Stimulated activated CD4-positive, alpha-beta T cell treated with anti-CD3 and anti-CD28 coated beads, Interleukin-15, amount 100 ng/mL, for 1 hour (primary cell): ENCODE results near the gene CSNK2A1.
A peak's percentile ranks its signal among the peaks of the same experiment; 100 is the strongest.
"Not testable (repeated sequence)": the region's sequence is repeated elsewhere in the genome, so short reads cannot be mapped to it uniquely, and the experiment has no call there.

Source experiments
- DNase-seq, 2 donors: peaks; one replicate each; pipeline ENCODE4 v3.0.0-alpha.2; 2020; ENCODE audit warnings: low read depth in 1 of 2, low spot score in 1 of 2

Gene CSNK2A1

DNA sequence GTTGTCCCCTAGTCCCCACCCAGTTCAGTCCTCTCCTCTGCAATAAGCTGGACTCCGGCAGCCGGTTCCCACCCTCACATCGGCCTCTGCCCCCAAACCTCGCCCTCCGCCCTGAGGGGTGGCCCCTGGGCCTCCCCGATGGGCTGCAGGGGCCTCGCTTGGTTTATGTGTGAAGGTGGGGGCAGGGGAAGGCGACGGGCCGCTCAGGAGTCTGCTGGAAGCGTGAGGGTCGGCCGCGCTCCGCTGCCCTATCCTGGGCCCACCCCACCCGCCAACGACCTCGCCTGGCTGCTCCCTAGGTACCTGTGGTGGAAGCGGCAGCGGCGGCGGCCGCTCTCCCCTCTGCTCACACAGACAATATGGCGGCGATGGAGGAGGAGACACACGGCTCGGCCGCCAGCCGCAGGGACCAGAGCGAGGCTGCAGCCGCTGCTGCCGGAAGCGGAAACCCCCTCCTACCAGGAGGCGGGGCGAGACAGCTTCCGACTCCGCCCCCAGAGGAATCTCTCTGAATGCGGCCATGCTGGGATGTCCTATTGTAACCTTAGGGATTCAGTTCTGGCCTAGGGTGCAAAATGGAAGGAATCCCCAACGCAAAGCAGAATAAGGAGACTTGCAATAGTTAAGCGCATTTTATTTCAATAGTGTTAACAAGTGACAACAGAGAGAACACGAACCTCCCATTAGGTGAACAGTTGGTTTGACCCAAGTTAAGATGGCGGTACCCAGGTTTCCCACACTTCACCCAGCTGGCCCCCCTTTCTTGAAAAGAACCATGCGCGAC lies at the start of gene CSNK2A1:
TSS of gene CSNK2A1 (minus strand) at position 422 of the 784 bp plus-strand sequence. CDS start 35,239 bp downstream, outside the sequence.
- peak; percentile 95 for DNase-seq

DNA sequence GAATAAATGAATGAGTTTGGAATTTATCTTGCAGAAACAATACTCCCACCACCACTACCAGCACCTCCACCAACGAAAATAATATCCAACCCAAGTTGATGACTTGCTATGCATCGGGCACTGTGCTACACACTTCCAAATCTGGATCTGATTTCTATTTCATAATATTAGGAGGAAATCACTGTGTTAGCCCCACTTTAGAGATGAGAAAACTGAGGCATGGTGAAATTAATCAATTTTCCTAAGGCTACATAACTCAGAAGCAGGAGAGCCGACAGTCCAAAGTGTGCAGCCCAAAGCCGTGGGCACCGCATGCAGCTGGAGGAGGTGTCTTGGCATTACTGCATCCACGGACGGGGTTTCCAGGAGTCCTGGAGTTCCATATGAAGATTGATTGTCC lies 48.9 kb upstream of the CSNK2A1 start:
- DNase-seq: no peak

DNA sequence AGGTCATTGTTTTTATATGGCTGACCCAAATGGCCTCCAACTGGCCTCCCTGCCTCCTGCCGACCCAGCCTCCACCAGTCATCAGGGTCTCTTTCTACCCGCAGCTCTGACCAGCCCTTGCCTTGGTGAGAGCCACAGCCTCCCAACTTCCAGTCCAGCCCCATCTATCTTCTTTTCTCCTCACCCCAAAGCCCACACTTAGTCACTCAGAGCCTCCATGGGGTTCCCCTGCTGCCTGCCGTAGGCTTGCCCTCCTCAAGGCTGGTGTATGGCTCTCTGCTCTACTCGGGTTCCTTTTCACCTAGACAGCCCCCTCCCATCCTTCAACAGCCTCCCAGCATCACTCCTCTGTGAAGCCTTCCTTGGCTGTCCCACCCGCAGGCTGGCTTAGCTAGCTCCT lies 48.4 kb upstream of the CSNK2A1 start:
- DNase-seq: no peak

DNA sequence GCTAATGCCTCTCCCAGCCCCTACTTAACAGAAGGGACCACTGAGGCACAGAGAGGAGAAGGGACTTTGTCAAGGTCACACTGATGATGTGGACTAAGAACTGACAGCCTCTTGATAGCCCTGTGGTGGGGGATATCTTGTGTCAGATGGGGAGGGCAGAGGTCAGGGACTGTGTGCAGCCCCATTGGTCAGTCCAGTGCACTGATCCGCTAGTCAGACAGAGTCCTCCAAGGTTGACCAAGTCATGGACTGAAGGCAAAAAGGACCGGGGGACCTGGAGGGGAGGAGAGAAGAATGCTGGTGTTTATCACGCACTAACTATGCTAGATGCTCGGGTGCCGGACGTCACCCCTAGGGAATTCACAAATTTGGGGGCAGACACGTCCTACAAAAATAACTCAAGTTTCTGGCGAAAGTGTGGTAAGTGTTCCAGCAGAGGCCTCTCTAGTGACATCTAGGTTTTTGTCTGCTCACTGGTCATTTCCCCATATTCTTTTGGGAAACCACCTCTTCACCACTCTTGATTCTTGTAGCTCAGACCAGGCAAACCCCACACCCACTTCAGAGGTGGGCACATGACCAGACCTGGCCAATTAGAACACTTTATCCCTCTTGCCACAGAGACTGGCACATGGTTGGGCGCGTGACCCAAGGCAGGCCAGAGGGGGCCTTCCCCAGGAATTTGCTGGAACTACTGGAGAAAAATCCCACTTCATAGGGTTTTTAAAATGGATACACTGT lies 45.5 kb upstream of the CSNK2A1 start:
- DNase-seq: no peak

DNA sequence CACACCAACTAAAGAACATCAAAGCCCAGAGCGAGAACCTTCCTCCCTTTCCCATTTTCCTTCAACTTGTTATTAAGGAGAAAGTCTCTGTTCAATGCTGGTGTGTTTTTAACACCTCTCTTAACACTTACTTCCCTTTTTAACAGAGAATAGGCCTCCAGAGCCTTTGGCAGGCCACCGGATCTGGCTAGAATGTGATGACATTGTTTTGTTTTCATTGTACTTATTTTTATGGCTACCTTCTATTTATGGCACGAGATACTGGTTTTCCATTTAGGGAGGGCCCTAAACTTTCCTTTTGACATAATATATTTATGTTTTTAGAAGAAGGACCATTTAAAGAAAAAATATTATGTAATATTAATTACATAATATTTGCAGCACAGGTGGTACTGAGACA lies 44.9 kb upstream of the CSNK2A1 start:
- DNase-seq: no peak

DNA sequence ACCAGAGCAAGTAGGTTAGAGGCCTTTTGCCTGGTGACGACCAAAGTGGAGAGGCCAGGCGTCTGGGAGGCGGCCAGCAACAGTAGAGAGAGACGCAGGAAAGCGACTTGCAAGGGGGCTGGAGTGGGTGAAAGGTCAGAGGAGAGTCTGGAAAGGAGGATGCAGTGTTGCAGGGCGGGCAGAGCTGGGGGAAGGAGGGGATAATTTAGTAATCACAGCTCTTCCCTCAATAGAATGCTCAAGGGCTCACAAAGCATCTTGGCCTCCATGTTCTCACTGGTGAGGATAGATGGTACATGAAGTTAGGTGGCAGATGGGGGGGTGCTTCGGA lies 41.3 kb upstream of the CSNK2A1 start:
- no peak for DNase-seq

DNA sequence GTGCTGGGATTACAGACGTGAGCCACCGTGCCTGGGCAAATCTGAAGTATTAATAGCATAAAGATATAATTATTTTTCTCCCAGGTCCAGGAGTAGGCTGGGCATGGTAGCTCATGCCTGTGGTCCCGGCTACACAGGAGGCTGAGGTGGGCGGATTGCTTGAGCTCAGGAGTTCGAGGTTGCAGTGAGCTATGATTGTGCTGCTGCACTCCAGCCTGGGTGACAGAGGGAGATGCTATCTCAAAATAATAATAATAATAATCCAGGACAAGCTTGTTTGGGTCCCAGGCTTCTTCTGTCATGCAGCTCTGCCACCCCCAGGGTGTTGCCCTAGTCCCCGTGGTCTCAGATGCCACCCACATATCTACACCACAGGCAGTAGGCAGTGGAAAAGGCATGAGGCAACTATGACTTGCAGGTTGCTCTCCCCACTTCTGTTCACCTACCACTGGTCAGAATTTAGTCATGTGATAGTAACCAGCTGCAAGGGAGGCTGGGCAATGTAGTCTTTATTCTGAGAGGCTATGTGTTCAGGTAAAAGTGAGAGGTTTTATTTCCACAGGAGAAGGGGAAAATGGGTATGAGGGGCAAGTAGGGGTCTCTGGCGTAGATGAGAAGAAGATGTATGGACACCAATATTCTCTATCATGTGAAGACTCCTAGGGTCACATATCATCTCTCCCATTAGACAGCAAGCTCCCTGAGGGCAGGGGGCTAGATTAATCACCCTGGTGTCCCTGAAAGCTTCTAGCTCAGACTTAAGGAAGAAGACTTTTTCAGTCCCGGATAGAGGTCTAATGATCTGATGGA lies 40.8 kb upstream of the CSNK2A1 start:
- no peak for DNase-seq

DNA sequence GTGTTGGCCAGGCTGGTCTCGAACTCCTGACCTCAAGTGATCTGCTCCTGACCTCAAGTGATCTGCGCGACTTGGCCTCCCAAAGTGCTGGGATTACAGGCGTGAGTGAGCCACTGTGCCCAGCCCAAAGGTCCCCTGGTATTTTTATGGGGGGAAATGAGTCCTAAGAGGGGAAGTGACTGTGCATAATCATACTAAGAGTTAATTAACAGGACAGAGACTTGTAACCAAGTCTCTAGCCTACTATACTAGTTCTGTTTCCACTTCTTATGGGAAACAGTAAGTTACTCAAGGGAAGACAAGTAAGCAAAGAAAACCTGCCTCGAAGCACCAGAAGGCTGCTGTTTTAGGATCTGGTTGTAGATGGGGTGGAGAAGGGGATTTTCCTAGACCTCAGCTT lies 38.6 kb upstream of the CSNK2A1 start:
- no peak for DNase-seq

DNA sequence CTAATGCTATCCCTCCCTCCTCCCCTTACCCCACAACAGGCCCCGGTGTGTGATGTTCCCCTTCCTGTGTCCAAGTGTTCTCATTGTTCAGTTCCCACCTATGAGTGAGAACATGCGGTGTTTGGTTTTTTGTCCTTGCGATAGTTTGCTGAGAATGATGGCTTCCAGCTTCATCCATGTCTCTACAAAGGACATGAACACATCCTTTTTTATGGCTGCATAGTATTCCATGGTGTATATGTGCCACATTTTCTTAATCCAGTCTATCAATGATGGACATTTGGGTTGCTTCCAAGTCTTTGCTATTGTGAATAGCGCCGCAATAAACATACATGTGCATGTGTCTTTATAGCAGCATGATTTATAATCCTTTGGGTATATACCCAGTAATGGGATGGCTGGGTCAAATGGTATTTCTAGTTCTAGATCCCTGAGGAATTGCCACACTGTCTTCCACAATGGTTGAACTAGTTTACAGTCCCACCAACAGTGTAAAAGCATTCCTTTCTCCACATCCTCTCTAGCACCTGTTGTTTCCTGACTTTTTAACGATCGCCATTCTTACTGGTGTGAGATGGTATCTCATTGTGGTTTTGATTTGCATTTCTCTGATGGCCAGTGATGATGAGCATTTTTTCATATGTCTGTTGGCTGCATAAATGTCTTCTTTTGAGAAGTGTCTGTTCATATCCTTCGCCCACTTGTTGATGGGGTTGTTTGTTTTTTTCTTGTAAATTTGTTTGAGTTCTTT lies 35.5 kb upstream of the CSNK2A1 start:
- not testable (repeated sequence) for DNase-seq

DNA sequence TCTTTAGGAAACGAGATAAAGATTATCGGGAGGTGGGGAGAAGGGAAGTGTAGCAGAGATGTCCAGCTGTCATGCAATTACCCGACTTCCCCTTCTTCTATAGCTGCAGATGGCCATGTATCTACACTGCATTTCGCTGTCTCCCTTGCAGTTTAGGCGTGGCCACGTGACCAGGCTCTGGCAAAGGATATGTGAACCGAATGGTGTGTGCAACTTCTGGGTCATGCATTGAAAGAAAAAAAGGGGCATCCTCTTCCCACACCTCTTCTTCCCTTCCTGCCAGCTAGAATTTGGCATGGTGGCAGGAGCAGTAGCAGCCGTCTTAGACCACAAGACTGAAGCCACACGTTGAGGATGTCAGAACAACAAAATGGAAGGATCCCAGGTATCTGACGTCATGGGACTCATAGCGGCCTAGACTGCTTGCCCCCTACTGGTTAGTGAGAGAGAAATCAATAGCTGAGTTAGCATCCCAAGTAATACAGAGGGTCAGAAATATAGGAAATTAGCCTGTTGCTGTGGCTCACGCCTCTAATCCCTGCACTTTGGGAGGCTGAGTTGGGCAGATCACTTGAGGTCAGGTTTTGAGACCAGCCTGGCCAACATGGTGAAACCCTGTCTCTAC lies 33.7 kb upstream of the CSNK2A1 start:
- no peak for DNase-seq

DNA sequence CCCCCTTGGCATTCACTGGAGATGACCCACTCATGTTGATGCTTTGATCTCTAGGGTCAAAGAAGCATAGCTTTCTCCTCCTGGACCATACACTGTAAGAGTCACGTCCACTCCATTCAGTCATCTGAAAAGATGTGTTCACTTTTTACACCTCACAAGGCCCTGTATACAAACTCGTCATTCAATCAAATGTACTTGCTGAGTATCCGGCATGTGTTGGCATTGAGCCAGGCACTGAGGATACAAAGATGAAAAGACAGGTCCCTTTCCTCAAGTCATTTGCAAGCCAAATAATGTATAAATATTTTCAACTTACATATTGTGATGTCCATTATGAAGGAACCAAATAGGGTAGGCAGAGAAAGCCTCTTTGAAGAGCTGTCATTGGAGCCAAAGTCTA lies 32.6 kb upstream of the CSNK2A1 start:
- no peak for DNase-seq

DNA sequence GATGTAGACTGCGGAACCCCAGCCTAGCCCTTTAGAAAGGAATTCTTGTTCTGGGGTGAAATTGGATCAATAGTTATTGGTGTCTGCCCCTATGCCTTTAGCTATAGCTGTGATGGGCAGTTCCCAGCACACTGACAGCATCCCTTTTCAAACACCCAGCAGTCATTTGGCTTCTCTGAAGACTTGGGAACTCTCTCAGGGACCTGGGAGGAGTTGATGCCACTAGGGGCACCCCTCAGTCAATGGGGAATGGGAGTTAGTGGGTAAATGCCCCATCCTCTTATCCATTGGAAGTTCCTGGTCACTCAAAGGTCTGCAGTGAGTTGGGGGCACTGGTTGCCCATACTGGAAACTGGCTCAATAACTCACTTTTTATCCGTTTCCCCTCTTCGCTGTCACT lies 31.6 kb upstream of the CSNK2A1 start:
- DNase-seq: no peak

DNA sequence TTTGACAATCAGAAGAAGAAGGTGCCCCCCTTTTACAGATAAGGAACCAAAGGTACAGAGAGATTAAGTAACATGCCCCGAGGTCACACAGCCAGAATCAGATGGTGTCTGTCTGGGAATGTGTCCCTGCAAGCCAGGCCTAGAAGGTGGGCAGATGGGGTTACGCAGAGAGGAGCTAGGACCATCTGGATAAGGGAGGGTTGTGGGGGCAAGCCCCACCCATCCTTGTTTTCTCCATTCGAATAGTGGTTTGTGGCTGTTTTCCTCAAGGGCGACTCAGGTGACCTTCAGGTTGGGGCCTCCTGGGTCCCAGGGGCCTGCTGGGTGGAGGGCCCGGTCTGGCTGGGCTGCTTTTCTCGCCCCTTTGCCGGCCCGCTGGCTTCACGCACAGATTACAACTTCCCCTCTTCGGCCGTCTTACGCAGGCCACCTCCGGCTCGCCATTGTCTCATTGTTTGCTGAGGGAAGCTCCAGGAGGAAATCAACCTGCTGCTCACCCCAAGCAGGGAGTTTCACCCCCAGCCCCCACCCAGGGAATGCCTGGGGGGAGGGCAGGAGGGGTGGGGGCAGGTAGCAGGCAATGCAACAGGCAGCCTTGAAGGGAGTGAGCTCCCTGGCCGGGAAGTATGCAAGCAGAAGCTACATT lies 30.8 kb upstream of the CSNK2A1 start:
- DNase-seq: no peak

DNA sequence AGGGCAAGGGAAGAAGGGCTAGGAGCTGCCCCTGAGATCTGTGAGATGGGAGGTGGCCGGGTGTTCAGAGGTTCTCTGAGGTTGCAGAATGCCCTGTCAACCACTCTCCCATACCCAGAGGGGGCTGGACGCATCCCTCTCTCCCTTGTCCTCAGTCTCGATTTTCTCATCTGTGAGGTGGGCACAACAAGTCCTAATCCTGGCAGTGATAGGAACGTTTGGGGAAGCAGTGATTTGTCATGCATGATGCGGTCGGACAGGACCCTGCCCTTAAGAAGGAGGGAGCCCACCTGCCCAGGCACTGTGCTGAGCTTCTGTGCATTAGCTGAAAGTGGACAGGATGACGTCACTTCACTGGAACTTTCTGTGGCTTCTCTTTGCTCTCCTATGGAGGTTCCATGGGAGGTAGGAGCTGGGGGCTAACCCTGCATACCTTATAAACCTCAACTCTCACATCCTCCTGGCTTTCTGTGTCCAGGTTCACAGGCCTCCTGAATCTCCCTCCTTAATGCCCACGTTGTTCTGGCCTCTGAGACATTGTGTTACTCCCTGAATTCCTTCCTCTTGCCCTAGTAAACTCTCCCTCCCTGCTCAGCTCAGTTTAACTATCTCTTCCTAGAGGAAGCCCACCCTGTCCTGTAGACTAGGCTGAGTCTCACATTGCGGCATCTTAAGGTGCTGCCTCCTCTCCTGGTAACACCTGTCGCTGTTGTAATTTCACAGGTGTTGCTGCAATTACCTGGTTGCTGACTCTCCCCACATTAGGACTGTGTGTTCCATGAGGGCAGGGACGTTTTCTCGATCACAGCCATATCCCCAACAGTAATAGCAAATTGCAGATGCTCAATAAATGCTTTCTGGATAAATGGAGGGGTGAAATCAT lies 30.1 kb upstream of the CSNK2A1 start:
- DNase-seq: no peak

DNA sequence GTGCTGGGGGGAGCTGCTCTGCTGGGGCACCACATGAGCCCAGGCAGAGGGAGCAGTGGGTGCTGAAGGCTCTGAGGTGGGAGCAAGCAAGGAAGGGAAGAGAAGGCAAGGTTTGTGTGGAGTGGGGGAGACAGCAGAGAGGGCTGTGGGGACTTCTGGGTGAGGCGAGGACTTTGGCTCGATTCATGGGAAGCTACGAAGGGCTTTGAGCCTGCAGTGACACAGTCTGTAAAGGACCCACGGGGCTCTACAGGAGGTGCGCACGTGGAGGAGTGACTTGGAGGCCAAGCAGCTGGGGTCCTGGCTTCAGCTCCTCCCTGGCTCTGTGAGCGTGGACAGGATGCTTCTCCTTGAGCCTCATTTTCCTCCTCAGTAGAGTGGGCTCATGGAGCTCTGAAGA lies 29.1 kb upstream of the CSNK2A1 start:
- no peak for DNase-seq

DNA sequence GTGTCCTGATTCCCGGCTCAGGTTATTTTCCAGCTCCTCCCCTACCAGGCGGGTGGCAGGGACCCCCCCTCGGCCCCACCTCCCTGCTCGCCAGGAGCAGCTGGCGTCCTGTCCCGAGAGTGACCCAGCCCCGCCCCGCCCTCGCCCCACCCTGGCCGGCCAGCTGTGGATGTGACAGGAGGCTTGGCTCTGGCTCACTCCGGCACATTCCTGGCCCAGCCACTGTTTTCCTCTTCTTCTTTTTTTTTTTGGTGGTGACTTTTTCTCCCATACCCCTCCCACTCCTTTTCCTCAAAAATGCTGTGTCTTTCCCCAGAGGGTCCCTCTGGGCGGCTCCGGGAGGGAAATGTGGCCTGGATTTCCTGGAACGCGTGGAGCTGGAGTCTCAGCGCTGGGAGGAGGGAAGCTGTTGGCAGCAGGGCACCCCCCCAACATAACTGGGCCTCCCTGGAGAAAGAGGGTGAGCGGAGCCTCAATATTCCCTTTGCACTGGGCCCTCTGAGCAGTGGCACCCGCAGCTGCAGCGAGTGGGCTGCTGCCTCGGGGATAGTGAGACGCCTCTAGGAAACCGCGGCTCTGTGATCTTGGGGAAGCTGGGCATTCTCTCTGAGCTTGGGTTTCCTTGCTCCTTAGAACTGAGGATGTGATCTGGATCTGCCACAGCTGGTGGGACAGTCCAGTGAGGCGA lies 28.3 kb upstream of the CSNK2A1 start:
- DNase-seq: no peak

DNA sequence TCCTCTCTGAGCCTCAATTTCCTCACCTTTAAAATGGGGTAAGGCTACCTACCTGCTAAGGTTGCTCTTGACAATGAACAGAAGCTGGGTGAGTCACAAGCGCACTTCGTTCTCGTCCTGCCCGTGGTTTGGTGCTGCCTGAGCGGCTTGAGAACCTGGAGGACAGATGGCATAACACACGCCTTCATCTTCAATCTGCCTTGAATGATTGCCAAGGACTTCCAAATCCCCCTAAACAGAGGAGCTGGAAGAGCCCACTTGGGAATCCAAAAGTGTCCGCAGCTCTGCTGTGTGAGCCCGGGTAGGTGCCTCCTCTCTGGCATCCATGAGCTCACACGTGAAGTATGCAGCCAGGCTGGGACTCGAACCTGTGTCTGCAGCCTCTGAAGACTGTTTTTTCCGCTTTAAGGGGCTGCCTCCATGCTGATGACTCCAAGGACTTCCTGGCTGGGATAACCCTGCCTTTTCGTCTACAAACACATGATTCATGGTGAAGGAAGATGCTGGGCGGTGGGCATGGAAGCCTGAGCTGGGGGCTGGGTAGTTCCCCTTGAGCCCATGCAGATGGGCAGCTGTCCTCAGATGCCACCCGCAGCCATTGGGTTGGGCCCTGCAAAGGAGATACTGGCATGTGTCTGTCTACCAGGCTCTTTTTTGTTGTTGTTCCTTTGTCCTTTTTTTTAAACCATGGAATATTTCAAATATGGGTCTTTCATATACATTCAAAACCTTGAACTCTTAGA lies 25.3 kb upstream of the CSNK2A1 start:
- DNase-seq: no peak

DNA sequence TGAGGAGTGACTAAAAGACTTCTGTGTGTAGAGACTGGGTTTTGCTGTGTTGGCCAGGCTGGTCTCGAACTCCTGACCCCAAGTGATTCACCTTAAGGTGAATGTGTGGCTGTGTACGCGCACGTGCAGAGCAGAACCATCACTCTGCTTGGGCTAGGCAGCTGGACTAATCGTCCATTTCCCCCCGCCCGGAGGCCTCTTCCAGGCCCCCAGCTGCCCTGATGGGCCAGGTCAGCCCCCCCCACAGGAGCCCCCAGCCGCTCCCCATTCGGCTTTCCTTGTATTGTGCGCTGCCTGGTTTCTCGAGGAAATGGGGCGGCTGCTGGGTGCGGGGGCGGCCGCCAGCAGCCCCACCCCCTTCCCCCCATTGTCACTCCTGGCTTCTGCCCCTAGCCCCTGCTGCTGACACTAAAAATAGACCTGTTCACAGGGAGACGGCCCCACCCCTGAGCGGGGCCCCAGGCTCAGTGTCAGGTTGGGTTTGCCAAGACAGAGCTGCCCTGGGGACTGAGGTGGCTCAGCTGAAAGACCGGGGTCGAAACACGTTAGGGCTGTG lies 24.6 kb upstream of the CSNK2A1 start:
- DNase-seq: no peak
